Body of pancreas (tissue), 4 donors: ENCODE results near the gene GIGYF2.

ENCODE experiments used
- POLR2A ChIP-seq, 3 donors: fragments of 450-650 bp; IDR thresholded peaks; one replicate each; pipeline ENCODE4 v1.6.1; 2016; ENCODE audit warnings: antibody characterized with exemption in 3 of 3, mild to moderate bottlenecking in 2 of 3
- TF ChIP-seq, protein P1 (sequence below), 7 experiments: fragments of 450-650 bp in 4 of 7; fragments of 200-600 bp in 3 of 7; sonication (generic) in 3 of 7; IDR thresholded peaks; one replicate each; pipeline ENCODE4 v1.5.1; 2016 to 2019; ENCODE audit warnings: antibody characterized with exemption in 7 of 7

DNA sequence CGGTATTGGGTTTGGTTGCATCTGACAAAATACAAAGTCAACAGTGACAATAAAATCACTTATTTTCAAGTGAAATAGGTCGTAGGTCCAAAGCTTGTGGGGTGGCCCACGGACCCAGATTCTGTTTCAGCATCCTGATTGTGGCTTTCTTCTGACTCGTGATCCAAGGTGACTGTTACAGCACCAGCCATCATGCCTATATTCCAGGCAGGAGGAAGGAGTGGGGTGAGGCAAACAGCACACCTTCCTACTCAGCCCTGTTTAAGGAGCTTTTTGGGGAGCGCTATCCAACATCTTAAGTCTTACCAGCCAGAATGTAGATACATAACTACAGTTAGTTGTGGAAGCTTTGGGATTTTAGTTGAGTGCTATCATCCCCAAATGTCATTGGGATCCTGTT is 164.2 kb downstream of the GIGYF2 start:
- TF ChIP-seq POLR2A (IDR thresholded peaks at IDR 0.05) = no peak
- TF ChIP-seq, protein P1, sequence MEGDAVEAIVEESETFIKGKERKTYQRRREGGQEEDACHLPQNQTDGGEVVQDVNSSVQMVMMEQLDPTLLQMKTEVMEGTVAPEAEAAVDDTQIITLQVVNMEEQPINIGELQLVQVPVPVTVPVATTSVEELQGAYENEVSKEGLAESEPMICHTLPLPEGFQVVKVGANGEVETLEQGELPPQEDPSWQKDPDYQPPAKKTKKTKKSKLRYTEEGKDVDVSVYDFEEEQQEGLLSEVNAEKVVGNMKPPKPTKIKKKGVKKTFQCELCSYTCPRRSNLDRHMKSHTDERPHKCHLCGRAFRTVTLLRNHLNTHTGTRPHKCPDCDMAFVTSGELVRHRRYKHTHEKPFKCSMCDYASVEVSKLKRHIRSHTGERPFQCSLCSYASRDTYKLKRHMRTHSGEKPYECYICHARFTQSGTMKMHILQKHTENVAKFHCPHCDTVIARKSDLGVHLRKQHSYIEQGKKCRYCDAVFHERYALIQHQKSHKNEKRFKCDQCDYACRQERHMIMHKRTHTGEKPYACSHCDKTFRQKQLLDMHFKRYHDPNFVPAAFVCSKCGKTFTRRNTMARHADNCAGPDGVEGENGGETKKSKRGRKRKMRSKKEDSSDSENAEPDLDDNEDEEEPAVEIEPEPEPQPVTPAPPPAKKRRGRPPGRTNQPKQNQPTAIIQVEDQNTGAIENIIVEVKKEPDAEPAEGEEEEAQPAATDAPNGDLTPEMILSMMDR (IDR thresholded peaks at IDR 0.05) = no peak
